ENCODE results near the gene KIFC3.

DNA sequence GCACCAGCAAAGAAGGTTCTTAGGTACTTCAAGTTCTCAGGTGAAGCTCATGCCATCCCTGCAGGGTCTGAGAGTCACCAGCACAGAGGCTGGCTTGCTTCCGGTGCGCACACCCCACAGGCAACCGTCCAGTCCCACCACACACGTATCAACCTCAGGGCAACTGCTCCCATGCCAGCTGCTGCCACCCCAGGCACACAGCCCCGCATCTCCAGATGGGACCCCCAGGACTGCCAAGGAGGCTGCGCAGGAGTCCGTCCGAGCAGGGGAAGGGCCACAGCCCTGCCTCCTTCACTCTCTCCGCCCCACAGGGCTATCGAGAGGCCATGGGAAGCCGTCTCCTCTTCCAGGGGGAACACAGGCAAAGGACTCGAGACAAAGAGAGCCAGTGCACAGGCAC, 13.3 kb downstream of the KIFC3 start:
- TF ChIP-seq, protein P1, sequence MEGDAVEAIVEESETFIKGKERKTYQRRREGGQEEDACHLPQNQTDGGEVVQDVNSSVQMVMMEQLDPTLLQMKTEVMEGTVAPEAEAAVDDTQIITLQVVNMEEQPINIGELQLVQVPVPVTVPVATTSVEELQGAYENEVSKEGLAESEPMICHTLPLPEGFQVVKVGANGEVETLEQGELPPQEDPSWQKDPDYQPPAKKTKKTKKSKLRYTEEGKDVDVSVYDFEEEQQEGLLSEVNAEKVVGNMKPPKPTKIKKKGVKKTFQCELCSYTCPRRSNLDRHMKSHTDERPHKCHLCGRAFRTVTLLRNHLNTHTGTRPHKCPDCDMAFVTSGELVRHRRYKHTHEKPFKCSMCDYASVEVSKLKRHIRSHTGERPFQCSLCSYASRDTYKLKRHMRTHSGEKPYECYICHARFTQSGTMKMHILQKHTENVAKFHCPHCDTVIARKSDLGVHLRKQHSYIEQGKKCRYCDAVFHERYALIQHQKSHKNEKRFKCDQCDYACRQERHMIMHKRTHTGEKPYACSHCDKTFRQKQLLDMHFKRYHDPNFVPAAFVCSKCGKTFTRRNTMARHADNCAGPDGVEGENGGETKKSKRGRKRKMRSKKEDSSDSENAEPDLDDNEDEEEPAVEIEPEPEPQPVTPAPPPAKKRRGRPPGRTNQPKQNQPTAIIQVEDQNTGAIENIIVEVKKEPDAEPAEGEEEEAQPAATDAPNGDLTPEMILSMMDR (IDR thresholded peaks at IDR 0.05): no peak
- TF ChIP-seq POLR2A (IDR thresholded peaks at IDR 0.05) (no peak), EP300 (IDR thresholded peaks at IDR 0.05) (no peak), POLR2AphosphoS5 (IDR thresholded peaks at IDR 0.05) (no peak)

Measured in sigmoid colon (tissue), 4 donors.